GM18867 (cell line): ENCODE data around the gene KNTC1.
"Not testable (repeated sequence)": the region's sequence is repeated elsewhere in the genome, so short reads cannot be mapped to it uniquely, and the experiment has no call there.

Experiments used
- ATAC-seq: cut with Tn5 transposase; IDR thresholded peaks from one replicate; pipeline ENCODE4 v1.9.1; 2021; ENCODE audit warnings: mild to moderate bottlenecking, moderate library complexity; ENCODE audit not compliant: unreplicated experiment

Gene KNTC1

GRCh38 chr12:122526683-122527477 lies at the start of gene KNTC1, which contains the start of gene RSRC2:
Gene KNTC1, plus strand, starts transcription at chr12:122527249. Its CDS starts 2,815 bp downstream, at chr12:122530064.
Gene RSRC2, minus strand, starts transcription at chr12:122526936. Its CDS starts 83 bp downstream, at chr12:122526853.
- ATAC-seq = peak; percentile 88

- ATAC-seq = no peak
Measured at GRCh38 chr12:122480753-122481152, 46.3 kb upstream of the KNTC1 start.

- no peak for ATAC-seq
Measured at GRCh38 chr12:122481861-122482260, 45.2 kb upstream of the KNTC1 start.

GRCh38 chr12:122483969-122484368 lies 43.1 kb upstream of the KNTC1 start:
- ATAC-seq = no peak

GRCh38 chr12:122484385-122484784 lies 42.7 kb upstream of the KNTC1 start:
- ATAC-seq = not testable (repeated sequence)

- not testable (repeated sequence) for ATAC-seq
Measured at GRCh38 chr12:122486360-122486759, 40.7 kb upstream of the KNTC1 start.

- no peak for ATAC-seq
Measured at GRCh38 chr12:122486805-122487426, 40.1 kb upstream of the KNTC1 start.

- not testable (repeated sequence) for ATAC-seq
Measured at GRCh38 chr12:122487807-122488206, 39.2 kb upstream of the KNTC1 start.

GRCh38 chr12:122489038-122489437 lies 38.0 kb upstream of the KNTC1 start:
- no peak for ATAC-seq

GRCh38 chr12:122491991-122492390 lies 35.1 kb upstream of the KNTC1 start:
- no peak for ATAC-seq

- not testable (repeated sequence) for ATAC-seq
Measured at GRCh38 chr12:122493222-122493621, 33.8 kb upstream of the KNTC1 start.

GRCh38 chr12:122495258-122495657 lies 31.8 kb upstream of the KNTC1 start:
- ATAC-seq = no peak

- ATAC-seq = peak; percentile 18
Measured at GRCh38 chr12:122499991-122500684, 26.9 kb upstream of the KNTC1 start.

- ATAC-seq = peak; percentile 90
Measured at GRCh38 chr12:122500685-122501488, 26.2 kb upstream of the KNTC1 start, which contains the start of gene ZCCHC8. Gene ZCCHC8, minus strand, starts transcription at chr12:122500932. Its CDS starts 92 bp downstream, at chr12:122500840.

GRCh38 chr12:122501489-122501989 lies 25.5 kb upstream of the KNTC1 start:
- ATAC-seq = no peak

GRCh38 chr12:122503147-122503751 lies 23.8 kb upstream of the KNTC1 start:
- ATAC-seq = no peak

GRCh38 chr12:122503783-122504590 lies 23.1 kb upstream of the KNTC1 start:
- ATAC-seq = no peak

- ATAC-seq = no peak
Measured at GRCh38 chr12:122505419-122506051, 21.5 kb upstream of the KNTC1 start.
